H9 (cell line): ENCODE measurements around the gene ZNF775. TPM values are rescaled to one million over a fixed set of nuclear protein-coding genes. Genes with fewer than 3 reads are reported as not detected.

Experiments used
- DNase-seq: peaks from one replicate; pipeline ENCODE4 v3.0.0-alpha.2; 2017
- H2AFZ ChIP-seq: one replicate; pipeline ENCODE4 v1.6.1; 2013; ENCODE audit warnings: mild to moderate bottlenecking, low read length, control low read depth, moderate library complexity
- H2AK5ac ChIP-seq: 2 replicates; pipeline ENCODE4 v1.6.1; 2013; ENCODE audit warnings: low read length, control low read depth, mixed read lengths; ENCODE audit not compliant: insufficient read length
- H2BK120ac ChIP-seq: one replicate; pipeline ENCODE4 v1.6.1; 2013; ENCODE audit warnings: low read depth, mild to moderate bottlenecking, low read length, control low read depth, inconsistent platforms; ENCODE audit not compliant: poor library complexity, severe bottlenecking
- H2BK12ac ChIP-seq: 2 replicates; pipeline ENCODE4 v1.6.1; 2013; ENCODE audit warnings: low read length, control low read depth, mixed read lengths, low read depth; ENCODE audit not compliant: insufficient read length
- H2BK15ac ChIP-seq: 2 replicates; pipeline ENCODE4 v1.6.1; 2013; ENCODE audit warnings: low read depth, low read length, control low read depth
- H2BK20ac ChIP-seq: one replicate; pipeline ENCODE4 v1.6.1; 2013; ENCODE audit warnings: low read depth, mild to moderate bottlenecking, low read length, control low read depth, inconsistent platforms; ENCODE audit not compliant: poor library complexity, severe bottlenecking
- H2BK5ac ChIP-seq: 2 replicates; pipeline ENCODE4 v1.6.1; 2013; ENCODE audit warnings: low read length, control low read depth, mixed read lengths; ENCODE audit not compliant: insufficient read length
- H3K14ac ChIP-seq: 2 replicates; pipeline ENCODE4 v1.6.1; 2013; ENCODE audit warnings: low read length, control low read depth; ENCODE audit not compliant: insufficient read depth
- H3K18ac ChIP-seq: 2 replicates; pipeline ENCODE4 v1.6.1; 2013; ENCODE audit warnings: low read depth, mild to moderate bottlenecking, mixed read lengths, low read length, control low read depth; ENCODE audit not compliant: insufficient read length
- H3K23ac ChIP-seq: 2 replicates; pipeline ENCODE4 v1.6.1; 2013; ENCODE audit warnings: low read length, control low read depth, mixed read lengths, low read depth; ENCODE audit not compliant: insufficient read length
- H3K23me2 ChIP-seq: 2 replicates; pipeline ENCODE4 v1.6.1; 2013; ENCODE audit warnings: low read depth, mild to moderate bottlenecking, mixed read lengths, low read length, control low read depth; ENCODE audit not compliant: insufficient read length, poor library complexity, severe bottlenecking
- H3K27ac ChIP-seq: 2 replicates; pipeline ENCODE4 v1.5.1; 2013; ENCODE audit warnings: low read length, control low read depth, mixed read lengths, low read depth; ENCODE audit not compliant: insufficient read length
- H3K27me3 ChIP-seq: 2 replicates; pipeline ENCODE4 v1.6.1; 2013; ENCODE audit warnings: low read length, control low read depth, inconsistent platforms; ENCODE audit not compliant: insufficient read depth
- H3K4ac ChIP-seq: 2 replicates; pipeline ENCODE4 v1.6.1; 2013; ENCODE audit warnings: low read depth, mild to moderate bottlenecking, control low read depth, inconsistent platforms, low read length, moderate library complexity
- H3K4me1 ChIP-seq: 2 replicates; pipeline ENCODE4 v1.6.1; 2013; ENCODE audit warnings: low read length, control low read depth, inconsistent platforms; ENCODE audit not compliant: insufficient read depth
- H3K4me2 ChIP-seq: 2 replicates; pipeline ENCODE4 v1.6.1; 2013; ENCODE audit warnings: low read length, control low read depth, mixed read lengths; ENCODE audit not compliant: insufficient read length, insufficient read depth
- H3K56ac ChIP-seq: 2 replicates; pipeline ENCODE4 v1.6.1; 2013; ENCODE audit warnings: low read depth, mild to moderate bottlenecking, mixed read lengths, low read length, control low read depth; ENCODE audit not compliant: insufficient read length
- H3K79me1 ChIP-seq: 2 replicates; pipeline ENCODE4 v1.6.1; 2013; ENCODE audit warnings: low read depth, mild to moderate bottlenecking, moderate library complexity, low read length, control low read depth, inconsistent platforms; ENCODE audit not compliant: insufficient read depth, poor library complexity, severe bottlenecking
- H3K79me2 ChIP-seq: 2 replicates; pipeline ENCODE4 v1.6.1; 2013; ENCODE audit warnings: low read length, control low read depth, inconsistent platforms; ENCODE audit not compliant: insufficient read depth
- H3K9ac ChIP-seq: 2 replicates; pipeline ENCODE4 v1.6.1; 2013; ENCODE audit warnings: low read length, control low read depth, mixed read lengths; ENCODE audit not compliant: insufficient read length; ENCODE audit errors: extremely low read depth
- H3K9me3 ChIP-seq: one replicate; pipeline ENCODE4 v1.6.1; 2013; ENCODE audit warnings: low read depth, low read length, inconsistent platforms; ENCODE audit not compliant: control insufficient read depth
- H3T11ph ChIP-seq: one replicate; pipeline ENCODE4 v1.6.1; 2013; ENCODE audit warnings: mild to moderate bottlenecking, low read length, control low read depth, inconsistent platforms
- H4K20me1 ChIP-seq: one replicate; pipeline ENCODE4 v1.6.1; 2013; ENCODE audit not compliant: control insufficient read depth, insufficient read length, insufficient read depth
- H4K5ac ChIP-seq: 2 replicates; pipeline ENCODE4 v1.6.1; 2013; ENCODE audit warnings: low read depth, mild to moderate bottlenecking, mixed read lengths, low read length, control low read depth; ENCODE audit not compliant: insufficient read length
- H4K8ac ChIP-seq: replicated peaks from 2 replicates; pipeline ENCODE4 v1.6.1; 2013; ENCODE audit warnings: low read length, control low read depth, mixed read lengths, low read depth; ENCODE audit not compliant: insufficient read length
- H4K91ac ChIP-seq: 2 replicates; pipeline ENCODE4 v1.6.1; 2013; ENCODE audit warnings: low read depth, mild to moderate bottlenecking, moderate library complexity, mixed read lengths, low read length, control low read depth; ENCODE audit not compliant: insufficient read length
- H3K27ac Mint-ChIP-seq, 3 experiments: 2 replicates in 2 of 3; 3 replicates in 1 of 3; pipeline ENCODE4 v1.8.0; 2020 to 2021; ENCODE audit warnings: mixed read lengths in 3 of 3, mild to moderate bottlenecking in 1 of 3, moderate library complexity in 1 of 3
- H3K27me3 Mint-ChIP-seq: 2 replicates; pipeline ENCODE4 v1.8.0; 2021; ENCODE audit warnings: low read depth, mild to moderate bottlenecking, moderate library complexity, mixed read lengths
- H3K36me3 Mint-ChIP-seq, 3 experiments: 2 replicates in 2 of 3; 3 replicates in 1 of 3; pipeline ENCODE4 v1.8.0; 2020 to 2021; ENCODE audit warnings: low read depth in 3 of 3, mixed read lengths in 3 of 3; ENCODE audit not compliant: insufficient read depth in 1 of 3
- H3K4me1 Mint-ChIP-seq, 2 experiments: 2 replicates each; pipeline ENCODE4 v1.8.0; 2020; ENCODE audit warnings: mixed read lengths in 2 of 2
- H3K4me3 Mint-ChIP-seq, 2 experiments: 2 replicates in 1 of 2; 3 replicates in 1 of 2; pipeline ENCODE4 v1.8.0; 2020 to 2021; ENCODE audit warnings: mild to moderate bottlenecking in 2 of 2, mixed read lengths in 2 of 2, moderate library complexity in 1 of 2
- H3K9me3 Mint-ChIP-seq, 2 experiments: 2 replicates in 1 of 2; 3 replicates in 1 of 2; pipeline ENCODE4 v1.8.0; 2020; ENCODE audit warnings: mild to moderate bottlenecking in 2 of 2, mixed read lengths in 2 of 2, moderate library complexity in 1 of 2
- CTCF ChIP-seq: fragments of 200-600 bp; sonication (generic); conservative IDR thresholded peaks from 3 replicates; pipeline ENCODE4 v1.8.0; 2021; ENCODE audit warnings: antibody characterized with exemption, mild to moderate bottlenecking
- WGBS: extraction: QIAGEN DNeasy Blood & Tissue Kit; methylation state at CpG from one replicate; pipeline ENCODE4 v1.1.7; 2013; ENCODE audit warnings: missing lambda C conversion rate, low lambda C conversion rate, mixed read lengths; ENCODE audit not compliant: insufficient read length; ENCODE audit errors: extremely low coverage; 5-methylcytosine and 5-hydroxymethylcytosine counted together
- total RNA-seq: library from RNA; stranded (reverse); gene quantifications from 2 replicates; pipeline ENCODE4 v1.2.1, GENCODE V29; 2021

ZNF775 gene
- total RNA-seq, 1 experiment from 2014 or later: 10.5 TPM

DNA sequence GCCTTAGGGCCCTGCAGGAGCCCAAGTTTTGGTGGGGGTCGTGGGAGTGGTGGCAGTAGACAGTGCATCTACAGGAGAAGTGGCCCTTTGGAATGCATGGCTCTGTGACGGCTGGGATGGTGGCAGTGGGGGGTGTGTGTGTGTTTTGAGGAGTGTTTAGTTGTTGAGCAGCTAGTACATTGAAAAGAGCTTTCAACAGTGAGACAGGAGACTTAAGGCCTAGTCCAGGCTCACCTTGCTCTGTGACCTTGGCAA lies 27.1 kb downstream of the ZNF775 start:
- peaks cover 27% of the 10 kb centered on the region for H3K4me1 ChIP-seq
- H3K4me1 Mint-ChIP-seq: peaks cover 52% of the 10 kb centered on the region in 2 experiments
- no peak overlapping the region for H2BK5ac ChIP-seq
- H3K23me2 ChIP-seq: peaks cover 8% of the 10 kb centered on the region
- H4K20me1 ChIP-seq: no peaks in the 10 kb centered on the region
- no peak overlapping the region for H3K27ac ChIP-seq
- no peak overlapping the region for H3K9ac ChIP-seq
- no peak overlapping the region for H2BK120ac ChIP-seq
- H3K56ac ChIP-seq: no peak overlapping the region
- no peak overlapping the region for H3T11ph ChIP-seq
- H2AFZ ChIP-seq: no peak overlapping the region
- no peaks in the 10 kb centered on the region for H3K27me3 Mint-ChIP-seq
- H4K5ac ChIP-seq: no peak overlapping the region
- no peak overlapping the region for H3K23ac ChIP-seq
- no peak for DNase-seq
- WGBS: no CpG with 5 or more reads among the region's 2 CpGs
- H2AK5ac ChIP-seq: no peak overlapping the region
- H3K4me2 ChIP-seq: peak overlapping the region; percentile 62
- no peak overlapping the region for H3K18ac ChIP-seq
- H2BK15ac ChIP-seq: no peak overlapping the region
- H3K4ac ChIP-seq: no peak overlapping the region
- no peaks in the 10 kb centered on the region for H3K9me3 ChIP-seq
- H3K79me2 ChIP-seq: no peaks in the 10 kb centered on the region
- H3K14ac ChIP-seq: no peak overlapping the region
- H3K27ac Mint-ChIP-seq: peak overlapping the region; percentile 40 to 93 (median 93); a peak in 5 of 7 replicates
- peaks cover 11 to 32% (median 31%) of the 10 kb centered on the region in 3 experiments for H3K36me3 Mint-ChIP-seq
- H2BK12ac ChIP-seq: no peak overlapping the region
- H3K4me3 Mint-ChIP-seq: peak overlapping the region; percentile 73 to 92
- H3K79me1 ChIP-seq: no peaks in the 10 kb centered on the region
- no peak overlapping the region for H4K8ac ChIP-seq
- H3K9me3 Mint-ChIP-seq: no peaks in the 10 kb centered on the region; a peak in 1 of 5 replicates
- no peak overlapping the region for H2BK20ac ChIP-seq
- no peaks in the 10 kb centered on the region for H3K27me3 ChIP-seq
- no peak overlapping the region for H4K91ac ChIP-seq
- no peak for TF ChIP-seq CTCF
